ENCODE results near the gene HK1.

The HK1 gene

DNA sequence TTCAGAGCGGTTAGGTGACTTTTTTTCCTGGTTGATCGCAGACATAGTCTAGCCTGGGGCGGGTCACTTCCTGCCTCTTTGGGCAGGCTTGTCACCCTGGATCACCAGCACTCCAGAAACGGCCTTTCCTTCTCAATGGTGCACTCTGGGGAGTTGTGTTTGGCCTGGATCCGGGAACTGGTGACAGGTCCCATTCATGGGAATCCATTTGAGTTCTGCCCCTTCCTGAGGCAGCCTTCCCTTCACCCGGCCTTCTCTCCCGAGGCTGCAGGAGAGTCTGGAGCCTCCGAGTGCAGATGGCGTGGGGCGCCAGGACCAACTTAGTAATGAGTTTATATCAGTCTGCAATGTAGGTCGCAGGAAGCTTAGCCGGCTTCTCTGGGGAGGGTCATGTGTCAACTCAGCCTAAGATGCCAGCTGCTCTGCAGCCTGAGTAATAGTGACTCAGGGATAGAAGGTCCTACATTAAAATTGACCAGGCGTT is 84.2 kb downstream of the HK1 start:
- TF ChIP-seq, protein P1, sequence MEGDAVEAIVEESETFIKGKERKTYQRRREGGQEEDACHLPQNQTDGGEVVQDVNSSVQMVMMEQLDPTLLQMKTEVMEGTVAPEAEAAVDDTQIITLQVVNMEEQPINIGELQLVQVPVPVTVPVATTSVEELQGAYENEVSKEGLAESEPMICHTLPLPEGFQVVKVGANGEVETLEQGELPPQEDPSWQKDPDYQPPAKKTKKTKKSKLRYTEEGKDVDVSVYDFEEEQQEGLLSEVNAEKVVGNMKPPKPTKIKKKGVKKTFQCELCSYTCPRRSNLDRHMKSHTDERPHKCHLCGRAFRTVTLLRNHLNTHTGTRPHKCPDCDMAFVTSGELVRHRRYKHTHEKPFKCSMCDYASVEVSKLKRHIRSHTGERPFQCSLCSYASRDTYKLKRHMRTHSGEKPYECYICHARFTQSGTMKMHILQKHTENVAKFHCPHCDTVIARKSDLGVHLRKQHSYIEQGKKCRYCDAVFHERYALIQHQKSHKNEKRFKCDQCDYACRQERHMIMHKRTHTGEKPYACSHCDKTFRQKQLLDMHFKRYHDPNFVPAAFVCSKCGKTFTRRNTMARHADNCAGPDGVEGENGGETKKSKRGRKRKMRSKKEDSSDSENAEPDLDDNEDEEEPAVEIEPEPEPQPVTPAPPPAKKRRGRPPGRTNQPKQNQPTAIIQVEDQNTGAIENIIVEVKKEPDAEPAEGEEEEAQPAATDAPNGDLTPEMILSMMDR (conservative IDR thresholded peaks at IDR 0.05; ENCODE audit: low read depth, low read length), result no peak

DNA sequence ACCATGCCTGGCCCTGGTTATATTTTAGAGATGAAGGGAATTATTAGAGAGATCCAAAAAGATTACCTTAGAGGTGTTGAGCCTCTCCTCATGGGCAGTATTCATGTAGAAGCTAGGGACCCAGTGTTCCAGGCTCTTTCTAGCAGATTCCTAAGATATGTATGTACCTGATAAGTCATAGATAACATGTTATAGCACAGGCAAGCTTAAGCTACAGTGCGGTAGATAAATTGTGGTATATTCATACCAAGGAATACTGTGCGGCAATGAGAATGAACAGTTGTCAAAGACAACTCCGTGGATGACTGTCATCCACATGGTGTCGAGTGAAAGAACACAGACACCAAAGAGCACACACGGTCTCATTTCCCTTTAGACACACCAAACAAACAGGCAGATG is 85.4 kb downstream of the HK1 start:
- TF ChIP-seq, protein P1 (conservative IDR thresholded peaks at IDR 0.05; ENCODE audit: low read depth, low read length), result no peak
- no peak for DNase-seq (ENCODE audit: low read depth)
- no peak overlapping the region for H3K4me3 ChIP-seq (ENCODE audit: low read depth, low read length)

More for the DNA sequence above, 84.2 kb downstream of the HK1 start:
- DNase-seq (ENCODE audit: low read depth), result peak; percentile 52
- H3K4me3 ChIP-seq (ENCODE audit: low read depth, low read length), result no peak overlapping the region

DNA sequence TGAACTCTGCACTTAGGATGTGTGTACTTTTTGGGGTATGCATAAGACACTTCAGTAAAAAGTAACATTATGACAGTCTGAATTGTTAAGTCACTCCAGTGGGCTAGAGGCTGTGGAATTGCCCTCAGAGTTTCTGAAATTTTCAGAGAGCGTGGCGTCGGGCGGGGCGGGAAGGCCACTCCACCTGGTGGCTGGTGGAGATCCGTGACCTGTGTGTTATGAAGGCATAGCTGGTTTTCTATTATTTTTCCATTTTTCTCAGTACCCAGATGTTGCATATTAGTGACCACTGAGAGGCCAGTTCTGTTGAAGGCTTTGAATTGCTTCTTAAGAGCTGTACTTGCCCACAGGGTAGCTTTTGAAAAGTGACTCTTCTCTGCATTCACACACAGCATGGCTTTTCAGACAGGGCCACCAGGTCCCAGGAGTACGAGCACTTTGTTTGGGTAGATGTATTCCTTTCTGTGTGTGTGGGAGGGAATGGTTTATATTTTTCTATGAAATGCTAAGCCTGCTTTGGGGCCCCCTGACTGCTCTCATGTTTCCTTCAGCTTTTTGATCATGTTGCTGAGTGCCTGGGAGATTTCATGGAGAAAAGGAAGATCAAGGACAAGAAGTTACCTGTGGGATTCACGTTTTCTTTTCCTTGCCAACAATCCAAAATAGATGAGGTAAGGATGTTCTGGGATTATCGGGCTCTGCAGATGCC is 86.1 kb downstream of the HK1 start:
- no peak overlapping the region for H3K4me3 ChIP-seq (ENCODE audit: low read depth, low read length)
- DNase-seq (ENCODE audit: low read depth), result no peak
- TF ChIP-seq, protein P1 (conservative IDR thresholded peaks at IDR 0.05; ENCODE audit: low read depth, low read length), result no peak

DNA sequence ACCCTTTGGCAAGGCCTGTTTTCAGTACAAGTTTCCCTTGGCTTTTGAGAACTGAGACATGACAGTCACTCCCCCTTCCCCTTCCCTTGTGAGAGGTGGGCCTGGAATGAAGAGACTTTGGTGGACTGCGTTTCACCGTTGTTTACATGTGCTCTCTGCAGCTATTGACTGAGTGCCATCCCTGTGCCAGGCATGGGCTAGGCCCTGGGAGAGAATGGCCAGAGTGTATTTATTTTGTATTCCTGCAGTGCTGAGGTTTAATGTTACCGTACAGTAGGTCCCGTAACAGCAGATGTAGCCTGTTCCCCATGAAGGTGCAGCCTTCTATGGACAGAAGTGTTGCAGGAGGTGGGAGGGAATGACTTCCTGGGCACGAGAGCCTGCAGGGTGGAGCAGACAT is 88.4 kb downstream of the HK1 start:
- TF ChIP-seq, protein P1 (conservative IDR thresholded peaks at IDR 0.05; ENCODE audit: low read depth, low read length), result no peak
- DNase-seq (ENCODE audit: low read depth), result no peak
- no peak overlapping the region for H3K4me3 ChIP-seq (ENCODE audit: low read depth, low read length)

DNA sequence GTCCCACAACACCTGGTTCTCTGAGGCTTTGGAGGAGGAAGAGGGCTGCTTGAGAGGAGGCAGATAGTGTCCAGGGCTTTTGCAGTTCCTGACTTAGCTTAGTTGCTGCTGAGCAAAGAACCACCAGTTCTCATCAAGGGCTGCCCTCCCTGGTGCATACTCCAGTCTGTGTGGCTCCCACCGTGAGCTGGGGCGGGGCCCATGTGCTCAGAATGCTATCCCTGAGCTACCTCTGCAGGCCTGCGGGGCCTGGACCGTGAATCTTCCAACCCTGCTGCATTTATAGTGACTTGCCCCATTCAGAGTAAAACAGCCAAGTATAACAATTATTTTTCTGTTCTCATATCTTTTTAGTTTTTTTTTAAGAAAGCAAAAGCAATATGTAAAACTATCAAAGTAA is 89.2 kb downstream of the HK1 start:
- DNase-seq (ENCODE audit: low read depth), result no peak
- TF ChIP-seq, protein P1 (conservative IDR thresholded peaks at IDR 0.05; ENCODE audit: low read depth, low read length), result no peak
- no peak overlapping the region for H3K4me3 ChIP-seq (ENCODE audit: low read depth, low read length)

DNA sequence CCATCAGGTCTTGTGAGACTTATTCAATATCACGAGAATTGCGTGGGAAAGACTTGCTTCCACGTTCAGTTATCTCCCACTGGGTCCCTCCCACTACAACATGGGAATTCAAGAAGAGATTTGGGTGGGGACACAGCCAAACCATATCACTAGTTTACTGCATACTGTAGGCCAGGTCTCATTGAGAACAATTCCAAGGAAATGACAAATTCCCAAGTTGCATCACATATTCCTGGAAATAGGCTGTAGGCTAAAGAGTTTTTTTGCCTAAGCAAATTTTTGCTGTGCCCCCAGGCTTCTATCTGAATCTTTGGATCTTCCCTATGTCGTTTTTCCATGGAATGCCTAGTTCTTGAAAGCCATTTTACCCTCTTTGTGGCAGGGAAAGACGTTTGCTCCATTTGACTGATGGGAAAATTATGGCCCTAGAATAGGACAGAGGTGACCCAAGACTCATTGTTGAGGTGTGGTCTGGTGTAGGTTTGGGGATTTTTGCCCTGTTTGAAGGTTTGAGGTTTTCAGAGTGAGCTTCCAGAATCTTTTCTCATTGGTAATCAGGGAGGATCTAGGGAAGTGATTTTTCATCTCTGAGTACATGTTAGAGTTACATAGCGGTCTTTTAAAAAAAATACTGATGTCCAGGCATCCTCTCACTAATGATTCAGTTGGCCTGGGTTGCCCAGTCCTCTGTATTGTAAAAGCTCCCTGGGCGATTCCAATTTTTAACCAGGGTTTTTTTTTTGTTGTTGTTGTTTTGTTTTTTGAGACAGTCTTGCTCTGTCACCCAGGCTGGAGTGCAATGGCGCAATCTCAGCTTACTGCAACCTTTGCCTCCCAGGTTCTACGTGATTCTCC is 94.1 kb downstream of the HK1 start:
- TF ChIP-seq, protein P1 (conservative IDR thresholded peaks at IDR 0.05; ENCODE audit: low read depth, low read length), result no peak
- no peak overlapping the region for H3K4me3 ChIP-seq (ENCODE audit: low read depth, low read length)
- no peak for DNase-seq (ENCODE audit: low read depth)

Measured in choroid plexus epithelial cell (primary cell).